ENCODE data around the gene MGLL.

Gene MGLL

GRCh38 chr3:127722091-127722784, 100.1 kb downstream of the MGLL start:
- Histone ChIP-seq H3K4me1 (ENCODE audit: low read length) (no peaks in the 10 kb centered on the region), H2AFZ (ENCODE audit: low read length) (no peak overlapping the region), H3K4me2 (ENCODE audit: low read depth, low read length) (no peak overlapping the region), H3K9ac (ENCODE audit: low read length) (no peak overlapping the region), H3K27ac (ENCODE audit: low read length) (no peak overlapping the region), H3K36me3 (replicated peaks; ENCODE audit: insufficient read depth, low read length) (no peaks in the 10 kb centered on the region), H3K9me3 (replicated peaks; ENCODE audit: insufficient read depth, low read length) (no peaks in the 10 kb centered on the region), H4K20me1 (ENCODE audit: insufficient read depth, low read length) (no peaks in the 10 kb centered on the region), H3K79me2 (ENCODE audit: low read length) (no peaks in the 10 kb centered on the region), H3K9me2 (replicated peaks; ENCODE audit: insufficient read depth, low read length) (no peaks in the 10 kb centered on the region), H3F3A (ENCODE audit: insufficient read depth, low read length) (no peaks in the 10 kb centered on the region), H3K4me3 (ENCODE audit: low read length) (no peak overlapping the region), H3K27me3 (replicated peaks; ENCODE audit: insufficient read depth, low read length) (no peaks in the 10 kb centered on the region)
- TF ChIP-seq EZH2phosphoT487 (IDR thresholded peaks at IDR 0.05; ENCODE audit: low read length) = no peak
- TF ChIP-seq EZH2 (optimal IDR thresholded peaks at IDR 0.05; ENCODE audit: low read depth, low read length) = no peak
- no peak for TF ChIP-seq CTCF (IDR thresholded peaks at IDR 0.05; ENCODE audit: low read length)
- DNase-seq = no peak

GRCh38 chr3:127720985-127721935, 101.1 kb downstream of the MGLL start:
- Histone ChIP-seq H3K27me3 (replicated peaks; ENCODE audit: insufficient read depth, low read length) (no peaks in the 10 kb centered on the region), H3K27ac (ENCODE audit: low read length) (no peak overlapping the region), H3K9me3 (replicated peaks; ENCODE audit: insufficient read depth, low read length) (no peaks in the 10 kb centered on the region), H2AFZ (ENCODE audit: low read length) (no peak overlapping the region), H4K20me1 (ENCODE audit: insufficient read depth, low read length) (no peaks in the 10 kb centered on the region), H3K9me2 (replicated peaks; ENCODE audit: insufficient read depth, low read length) (no peaks in the 10 kb centered on the region), H3K79me2 (ENCODE audit: low read length) (no peaks in the 10 kb centered on the region), H3K4me3 (ENCODE audit: low read length) (no peak overlapping the region), H3K36me3 (replicated peaks; ENCODE audit: insufficient read depth, low read length) (no peaks in the 10 kb centered on the region), H3K4me1 (ENCODE audit: low read length) (no peaks in the 10 kb centered on the region), H3F3A (ENCODE audit: insufficient read depth, low read length) (no peaks in the 10 kb centered on the region), H3K4me2 (ENCODE audit: low read depth, low read length) (no peak overlapping the region), H3K9ac (ENCODE audit: low read length) (no peak overlapping the region)
- DNase-seq = no peak
- TF ChIP-seq EZH2phosphoT487 (IDR thresholded peaks at IDR 0.05; ENCODE audit: low read length) (no peak), EZH2 (optimal IDR thresholded peaks at IDR 0.05; ENCODE audit: low read depth, low read length) (no peak), CTCF (IDR thresholded peaks at IDR 0.05; ENCODE audit: low read length) (no peak)

GRCh38 chr3:127720161-127720823, 102.0 kb downstream of the MGLL start:
- Histone ChIP-seq H3K27ac (ENCODE audit: low read length) (no peak overlapping the region), H3K79me2 (ENCODE audit: low read length) (no peaks in the 10 kb centered on the region), H3K9me3 (replicated peaks; ENCODE audit: insufficient read depth, low read length) (no peaks in the 10 kb centered on the region), H3K4me1 (ENCODE audit: low read length) (no peaks in the 10 kb centered on the region), H3F3A (ENCODE audit: insufficient read depth, low read length) (no peaks in the 10 kb centered on the region), H3K36me3 (replicated peaks; ENCODE audit: insufficient read depth, low read length) (no peaks in the 10 kb centered on the region), H3K4me2 (ENCODE audit: low read depth, low read length) (no peak overlapping the region), H3K4me3 (ENCODE audit: low read length) (no peak overlapping the region), H3K27me3 (replicated peaks; ENCODE audit: insufficient read depth, low read length) (no peaks in the 10 kb centered on the region), H4K20me1 (ENCODE audit: insufficient read depth, low read length) (no peaks in the 10 kb centered on the region), H2AFZ (ENCODE audit: low read length) (no peak overlapping the region), H3K9me2 (replicated peaks; ENCODE audit: insufficient read depth, low read length) (no peaks in the 10 kb centered on the region), H3K9ac (ENCODE audit: low read length) (no peak overlapping the region)
- no peak for TF ChIP-seq CTCF (IDR thresholded peaks at IDR 0.05; ENCODE audit: low read length)
- no peak for TF ChIP-seq EZH2phosphoT487 (IDR thresholded peaks at IDR 0.05; ENCODE audit: low read length)
- no peak for TF ChIP-seq EZH2 (optimal IDR thresholded peaks at IDR 0.05; ENCODE audit: low read depth, low read length)
- no peak for DNase-seq

Measured in MM.1S (cell line).